Thoracic aorta (tissue), 2 donors: Measurements from ENCODE around the gene TTC16. TPM values are rescaled to one million over a fixed set of nuclear protein-coding genes. Genes with fewer than 3 reads are reported as not detected.
A peak's percentile ranks its signal among the peaks of the same experiment; 100 is the strongest.

Experiments
- ATAC-seq: fragments of 150-250 bp; one replicate; pipeline ENCODE4 v1.8.0; 2017; ENCODE audit warnings: low read depth; ENCODE audit not compliant: insufficient number of reproducible peaks, low FRiP score
- DNase-seq: peaks from one replicate; pipeline ENCODE4 v3.0.0-alpha.2; 2020; ENCODE audit warnings: low spot score
- H3K27ac ChIP-seq, 2 donors: fragments of 200-600 bp; sonication (generic); 1 replicate in 1 of 2; 2 replicates in 1 of 2; pipeline ENCODE4 v1.5.1; 2016; ENCODE audit warnings: mild to moderate bottlenecking in 2 of 2, moderate library complexity in 2 of 2
- H3K27me3 ChIP-seq: fragments of 200-600 bp; sonication (generic); replicated peaks from 2 replicates; pipeline ENCODE4 v1.6.0; 2016; ENCODE audit warnings: mild to moderate bottlenecking; ENCODE audit not compliant: insufficient read depth
- H3K36me3 ChIP-seq: fragments of 200-600 bp; sonication (generic); one replicate; pipeline ENCODE4 v1.5.1; 2016
- H3K4me1 ChIP-seq, 2 donors: fragments of 200-600 bp; sonication (generic); 1 replicate in 1 of 2; 2 replicates in 1 of 2; pipeline versions ENCODE4 v1.5.1 to v1.6.0; 2016; ENCODE audit warnings: low read depth in 2 of 2, mild to moderate bottlenecking in 1 of 2; ENCODE audit not compliant: control insufficient read depth in 1 of 2
- H3K4me3 ChIP-seq: fragments of 200-600 bp; sonication (generic); 2 replicates; pipeline ENCODE4 v1.5.1; 2016; ENCODE audit warnings: mild to moderate bottlenecking
- H3K9me3 ChIP-seq: fragments of 200-600 bp; sonication (generic); 2 replicates; pipeline ENCODE4 v1.5.1; 2016
- CTCF ChIP-seq: fragments of 200-600 bp; sonication (generic); IDR thresholded peaks from one replicate; pipeline ENCODE4 v1.5.1; 2019; ENCODE audit warnings: antibody characterized with exemption
- total RNA-seq, 2 donors: library from RNA; depleted of rRNA; stranded (reverse); fragments of >200 nt; gene quantifications; one replicate each; pipeline versions ENCODE4 v1.1.0 to v1.2.3, GENCODE V29; 2016

Gene TTC16
- total RNA-seq, 2 donors from 2014 or later: 0.14 to 0.27 TPM

DNA sequence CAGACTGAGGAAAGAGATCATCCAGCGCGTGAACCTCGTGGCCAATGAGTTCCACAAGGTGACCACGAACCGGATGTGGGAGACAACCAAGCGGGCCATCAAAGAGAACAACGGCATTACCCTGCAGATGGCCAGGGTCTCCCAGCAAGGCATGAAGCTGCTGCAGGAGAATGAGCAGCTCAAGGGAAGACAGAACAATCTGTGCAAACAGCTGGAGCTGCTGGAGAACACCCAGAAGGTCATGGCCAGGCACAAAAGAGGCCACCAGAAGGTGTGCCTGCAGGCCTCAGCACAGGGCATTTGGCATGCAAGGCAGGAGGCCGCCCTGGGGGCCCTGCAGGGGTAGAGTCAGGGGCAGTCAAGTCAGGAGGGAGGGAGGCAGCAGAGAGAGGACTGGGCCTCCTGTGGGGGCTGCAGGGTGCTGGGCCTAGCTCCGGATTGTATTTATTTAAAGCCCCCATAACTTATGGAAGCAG is 4.6 kb upstream of the TTC16 start:
- ATAC-seq (no peak), DNase-seq (no peak)
- Histone ChIP-seq H3K36me3 (no peaks in the 10 kb centered on the region), H3K9me3 (no peaks in the 10 kb centered on the region), H3K4me1 (peaks cover 6 to 10% of the 10 kb centered on the region in 2 donors), H3K27me3 (no peaks in the 10 kb centered on the region), H3K27ac (no peak overlapping the region), H3K4me3 (no peak overlapping the region)
- no peak for TF ChIP-seq CTCF

DNA sequence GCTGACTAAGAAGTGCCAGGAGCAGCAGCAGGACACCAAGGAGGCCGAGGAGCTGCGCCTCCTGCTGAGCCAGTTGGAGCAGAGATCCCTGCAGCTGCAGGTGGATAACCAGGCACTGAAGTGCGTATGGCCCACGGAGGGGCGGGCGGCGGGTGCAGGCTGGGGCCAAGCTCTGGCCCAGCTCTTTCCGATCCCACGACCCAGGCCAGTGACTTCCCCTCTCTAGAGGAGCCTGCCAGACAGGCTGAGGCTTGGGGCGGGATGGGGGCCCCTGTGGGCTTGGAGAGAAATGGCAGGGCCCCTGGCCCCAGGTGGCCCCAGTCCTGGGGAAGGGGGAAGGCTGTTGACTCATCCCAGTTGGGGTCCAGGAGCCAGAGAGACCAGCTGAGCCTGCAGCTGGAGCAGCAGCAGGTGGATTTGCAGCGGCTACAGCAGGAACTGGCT is 4.0 kb upstream of the TTC16 start:
- ATAC-seq: no peak
- no peak for DNase-seq
- TF ChIP-seq CTCF: no peak
- Histone ChIP-seq H3K4me1 (peaks cover 7 to 13% of the 10 kb centered on the region in 2 donors), H3K36me3 (no peaks in the 10 kb centered on the region), H3K4me3 (no peak overlapping the region), H3K27ac (no peak overlapping the region), H3K27me3 (no peaks in the 10 kb centered on the region), H3K9me3 (no peaks in the 10 kb centered on the region)

- H3K27me3 ChIP-seq: no peaks in the 10 kb centered on the region
- ATAC-seq: no peak
Measured at GRCh38 chr9:127712371-127712770, 3.5 kb upstream of the TTC16 start.

DNA sequence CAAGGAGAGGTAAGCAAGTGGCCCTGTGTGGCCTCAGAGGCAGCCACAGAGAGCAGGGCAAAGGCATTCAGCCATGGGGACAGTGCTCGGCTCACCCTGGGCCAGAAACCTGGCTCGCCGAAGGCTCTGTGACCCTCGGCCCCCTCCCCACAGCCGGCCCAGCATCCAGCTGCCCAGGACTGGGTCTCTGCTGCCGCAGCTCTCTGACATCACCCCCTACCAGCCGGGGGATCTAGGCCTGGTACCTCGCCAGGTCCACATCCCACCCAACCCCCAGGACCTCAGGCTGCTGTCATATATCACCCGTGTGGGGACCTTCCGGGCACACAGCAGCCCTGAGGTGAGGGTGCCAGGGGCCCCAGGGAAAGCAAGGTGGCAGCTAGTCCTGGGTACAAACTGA is 3.0 kb upstream of the TTC16 start:
- no peak for TF ChIP-seq CTCF
- no peaks in the 10 kb centered on the region for H3K9me3 ChIP-seq
- DNase-seq: no peak
- H3K27ac ChIP-seq: no peak overlapping the region
- H3K4me1 ChIP-seq: peaks cover 7 to 13% of the 10 kb centered on the region in 2 donors
- no peak overlapping the region for H3K4me3 ChIP-seq
- no peaks in the 10 kb centered on the region for H3K27me3 ChIP-seq
- no peaks in the 10 kb centered on the region for H3K36me3 ChIP-seq
- ATAC-seq: no peak

More at GRCh38 chr9:127712371-127712770, 3.5 kb upstream of the TTC16 start:
- Histone ChIP-seq H3K9me3 (no peaks in the 10 kb centered on the region), H3K36me3 (no peaks in the 10 kb centered on the region), H3K27ac (no peak overlapping the region), H3K4me1 (peaks cover 7 to 13% of the 10 kb centered on the region in 2 donors), H3K4me3 (no peak overlapping the region)
- no peak for TF ChIP-seq CTCF
- no peak for DNase-seq

- no peaks in the 10 kb centered on the region for H3K27me3 ChIP-seq
- ATAC-seq: no peak
- no peak for DNase-seq
- no peak for TF ChIP-seq CTCF
- H3K4me3 ChIP-seq: peak overlapping the region; percentile 99
- H3K4me1 ChIP-seq: peaks cover 7 to 13% of the 10 kb centered on the region in 2 donors
- no peak overlapping the region for H3K27ac ChIP-seq
- H3K36me3 ChIP-seq: no peaks in the 10 kb centered on the region
- H3K9me3 ChIP-seq: no peaks in the 10 kb centered on the region
Measured at GRCh38 chr9:127714020-127714750, 1.7 kb upstream of the TTC16 start.
